H9 (cell line): ENCODE measurements around the gene CDK10. TPM values are rescaled to one million over a fixed set of nuclear protein-coding genes. Genes with fewer than 3 reads are reported as not detected.

Experiments used
- DNase-seq: peaks from one replicate; pipeline ENCODE4 v3.0.0-alpha.2; 2017
- H2AFZ ChIP-seq: one replicate; pipeline ENCODE4 v1.6.1; 2013; ENCODE audit warnings: mild to moderate bottlenecking, low read length, control low read depth, moderate library complexity
- H2AK5ac ChIP-seq: 2 replicates; pipeline ENCODE4 v1.6.1; 2013; ENCODE audit warnings: low read length, control low read depth, mixed read lengths; ENCODE audit not compliant: insufficient read length
- H2BK120ac ChIP-seq: one replicate; pipeline ENCODE4 v1.6.1; 2013; ENCODE audit warnings: low read depth, mild to moderate bottlenecking, low read length, control low read depth, inconsistent platforms; ENCODE audit not compliant: poor library complexity, severe bottlenecking
- H2BK12ac ChIP-seq: 2 replicates; pipeline ENCODE4 v1.6.1; 2013; ENCODE audit warnings: low read length, control low read depth, mixed read lengths, low read depth; ENCODE audit not compliant: insufficient read length
- H2BK15ac ChIP-seq: 2 replicates; pipeline ENCODE4 v1.6.1; 2013; ENCODE audit warnings: low read depth, low read length, control low read depth
- H2BK20ac ChIP-seq: one replicate; pipeline ENCODE4 v1.6.1; 2013; ENCODE audit warnings: low read depth, mild to moderate bottlenecking, low read length, control low read depth, inconsistent platforms; ENCODE audit not compliant: poor library complexity, severe bottlenecking
- H2BK5ac ChIP-seq: 2 replicates; pipeline ENCODE4 v1.6.1; 2013; ENCODE audit warnings: low read length, control low read depth, mixed read lengths; ENCODE audit not compliant: insufficient read length
- H3K14ac ChIP-seq: 2 replicates; pipeline ENCODE4 v1.6.1; 2013; ENCODE audit warnings: low read length, control low read depth; ENCODE audit not compliant: insufficient read depth
- H3K18ac ChIP-seq: 2 replicates; pipeline ENCODE4 v1.6.1; 2013; ENCODE audit warnings: low read depth, mild to moderate bottlenecking, mixed read lengths, low read length, control low read depth; ENCODE audit not compliant: insufficient read length
- H3K23ac ChIP-seq: 2 replicates; pipeline ENCODE4 v1.6.1; 2013; ENCODE audit warnings: low read length, control low read depth, mixed read lengths, low read depth; ENCODE audit not compliant: insufficient read length
- H3K23me2 ChIP-seq: 2 replicates; pipeline ENCODE4 v1.6.1; 2013; ENCODE audit warnings: low read depth, mild to moderate bottlenecking, mixed read lengths, low read length, control low read depth; ENCODE audit not compliant: insufficient read length, poor library complexity, severe bottlenecking
- H3K27ac ChIP-seq: 2 replicates; pipeline ENCODE4 v1.5.1; 2013; ENCODE audit warnings: low read length, control low read depth, mixed read lengths, low read depth; ENCODE audit not compliant: insufficient read length
- H3K27me3 ChIP-seq: 2 replicates; pipeline ENCODE4 v1.6.1; 2013; ENCODE audit warnings: low read length, control low read depth, inconsistent platforms; ENCODE audit not compliant: insufficient read depth
- H3K4ac ChIP-seq: 2 replicates; pipeline ENCODE4 v1.6.1; 2013; ENCODE audit warnings: low read depth, mild to moderate bottlenecking, control low read depth, inconsistent platforms, low read length, moderate library complexity
- H3K4me1 ChIP-seq: 2 replicates; pipeline ENCODE4 v1.6.1; 2013; ENCODE audit warnings: low read length, control low read depth, inconsistent platforms; ENCODE audit not compliant: insufficient read depth
- H3K4me2 ChIP-seq: 2 replicates; pipeline ENCODE4 v1.6.1; 2013; ENCODE audit warnings: low read length, control low read depth, mixed read lengths; ENCODE audit not compliant: insufficient read length, insufficient read depth
- H3K56ac ChIP-seq: 2 replicates; pipeline ENCODE4 v1.6.1; 2013; ENCODE audit warnings: low read depth, mild to moderate bottlenecking, mixed read lengths, low read length, control low read depth; ENCODE audit not compliant: insufficient read length
- H3K79me1 ChIP-seq: 2 replicates; pipeline ENCODE4 v1.6.1; 2013; ENCODE audit warnings: low read depth, mild to moderate bottlenecking, moderate library complexity, low read length, control low read depth, inconsistent platforms; ENCODE audit not compliant: insufficient read depth, poor library complexity, severe bottlenecking
- H3K79me2 ChIP-seq: 2 replicates; pipeline ENCODE4 v1.6.1; 2013; ENCODE audit warnings: low read length, control low read depth, inconsistent platforms; ENCODE audit not compliant: insufficient read depth
- H3K9ac ChIP-seq: 2 replicates; pipeline ENCODE4 v1.6.1; 2013; ENCODE audit warnings: low read length, control low read depth, mixed read lengths; ENCODE audit not compliant: insufficient read length; ENCODE audit errors: extremely low read depth
- H3K9me3 ChIP-seq: one replicate; pipeline ENCODE4 v1.6.1; 2013; ENCODE audit warnings: low read depth, low read length, inconsistent platforms; ENCODE audit not compliant: control insufficient read depth
- H3T11ph ChIP-seq: one replicate; pipeline ENCODE4 v1.6.1; 2013; ENCODE audit warnings: mild to moderate bottlenecking, low read length, control low read depth, inconsistent platforms
- H4K20me1 ChIP-seq: one replicate; pipeline ENCODE4 v1.6.1; 2013; ENCODE audit not compliant: control insufficient read depth, insufficient read length, insufficient read depth
- H4K5ac ChIP-seq: 2 replicates; pipeline ENCODE4 v1.6.1; 2013; ENCODE audit warnings: low read depth, mild to moderate bottlenecking, mixed read lengths, low read length, control low read depth; ENCODE audit not compliant: insufficient read length
- H4K8ac ChIP-seq: replicated peaks from 2 replicates; pipeline ENCODE4 v1.6.1; 2013; ENCODE audit warnings: low read length, control low read depth, mixed read lengths, low read depth; ENCODE audit not compliant: insufficient read length
- H4K91ac ChIP-seq: 2 replicates; pipeline ENCODE4 v1.6.1; 2013; ENCODE audit warnings: low read depth, mild to moderate bottlenecking, moderate library complexity, mixed read lengths, low read length, control low read depth; ENCODE audit not compliant: insufficient read length
- H3K27ac Mint-ChIP-seq, 3 experiments: 2 replicates in 2 of 3; 3 replicates in 1 of 3; pipeline ENCODE4 v1.8.0; 2020 to 2021; ENCODE audit warnings: mixed read lengths in 3 of 3, mild to moderate bottlenecking in 1 of 3, moderate library complexity in 1 of 3
- H3K27me3 Mint-ChIP-seq: 2 replicates; pipeline ENCODE4 v1.8.0; 2021; ENCODE audit warnings: low read depth, mild to moderate bottlenecking, moderate library complexity, mixed read lengths
- H3K36me3 Mint-ChIP-seq, 3 experiments: 2 replicates in 2 of 3; 3 replicates in 1 of 3; pipeline ENCODE4 v1.8.0; 2020 to 2021; ENCODE audit warnings: low read depth in 3 of 3, mixed read lengths in 3 of 3; ENCODE audit not compliant: insufficient read depth in 1 of 3
- H3K4me1 Mint-ChIP-seq, 2 experiments: 2 replicates each; pipeline ENCODE4 v1.8.0; 2020; ENCODE audit warnings: mixed read lengths in 2 of 2
- H3K4me3 Mint-ChIP-seq, 2 experiments: 2 replicates in 1 of 2; 3 replicates in 1 of 2; pipeline ENCODE4 v1.8.0; 2020 to 2021; ENCODE audit warnings: mild to moderate bottlenecking in 2 of 2, mixed read lengths in 2 of 2, moderate library complexity in 1 of 2
- H3K9me3 Mint-ChIP-seq, 2 experiments: 2 replicates in 1 of 2; 3 replicates in 1 of 2; pipeline ENCODE4 v1.8.0; 2020; ENCODE audit warnings: mild to moderate bottlenecking in 2 of 2, mixed read lengths in 2 of 2, moderate library complexity in 1 of 2
- CTCF ChIP-seq: fragments of 200-600 bp; sonication (generic); conservative IDR thresholded peaks from 3 replicates; pipeline ENCODE4 v1.8.0; 2021; ENCODE audit warnings: antibody characterized with exemption, mild to moderate bottlenecking
- WGBS: extraction: QIAGEN DNeasy Blood & Tissue Kit; methylation state at CpG from one replicate; pipeline ENCODE4 v1.1.7; 2013; ENCODE audit warnings: missing lambda C conversion rate, low lambda C conversion rate, mixed read lengths; ENCODE audit not compliant: insufficient read length; ENCODE audit errors: extremely low coverage; 5-methylcytosine and 5-hydroxymethylcytosine counted together
- total RNA-seq: library from RNA; stranded (reverse); gene quantifications from 2 replicates; pipeline ENCODE4 v1.2.1, GENCODE V29; 2021

Gene CDK10
- total RNA-seq, 1 experiment from 2014 or later: 77.1 TPM

GRCh38 chr16:89723279-89724250 is 37.1 kb downstream of the CDK10 start:
- Histone ChIP-seq H3K9ac (no peak overlapping the region), H2BK5ac (no peak overlapping the region), H3T11ph (no peak overlapping the region), H3K18ac (no peak overlapping the region), H4K91ac (no peak overlapping the region), H3K27ac (no peak overlapping the region), H3K4ac (no peak overlapping the region), H2AFZ (no peak overlapping the region), H3K14ac (no peak overlapping the region), H2BK20ac (no peak overlapping the region), H3K27me3 (peaks cover 7% of the 10 kb centered on the region; the same call in 1 of the 2 replicates), H4K20me1 (no peaks in the 10 kb centered on the region), H3K9me3 (no peaks in the 10 kb centered on the region), H3K23me2 (peaks cover 18% of the 10 kb centered on the region), H2BK15ac (no peak overlapping the region), H2AK5ac (no peak overlapping the region), H3K79me2 (no peaks in the 10 kb centered on the region), H4K5ac (no peak overlapping the region), H3K23ac (no peak overlapping the region), H3K4me2 (no peak overlapping the region), H4K8ac (no peak overlapping the region), H3K4me1 (no peaks in the 10 kb centered on the region), H2BK12ac (no peak overlapping the region), H3K56ac (no peak overlapping the region), H2BK120ac (no peak overlapping the region), H3K79me1 (no peaks in the 10 kb centered on the region)
- no peak for DNase-seq
- Mint-ChIP-seq H3K27ac (no peak overlapping the region), H3K36me3 (peaks cover 11 to 33% (median 24%) of the 10 kb centered on the region in 3 experiments), H3K4me1 (peaks cover 15 to 18% of the 10 kb centered on the region in 2 experiments), H3K4me3 (peak overlapping the region; percentile 65 to 76; a peak in 4 of 5 replicates), H3K9me3 (no peaks in the 10 kb centered on the region), H3K27me3 (peaks cover 37% of the 10 kb centered on the region)
- WGBS: no CpG with 5 or more reads among the region's 30 CpGs
- TF ChIP-seq CTCF: no peak
